HCT116 (cell line): ENCODE results near the gene KANSL1. TPM values are rescaled to one million over a fixed set of nuclear protein-coding genes. Genes with fewer than 3 reads are reported as not detected.

Experiments used
- ATAC-seq: fragments of 200-7000 bp; cut with Tn5 transposase; 2 replicates; pipeline ENCODE4 v1.9.1; 2020; ENCODE audit warnings: mild to moderate bottlenecking, moderate library complexity
- BruUV-seq: library from RNA; stranded (reverse); fragments of 400-500 nt; replicated peaks from 2 replicates; lab custom pipeline; 2021; lab: Mats Ljungman, UMichigan
- CTCF ChIA-PET: fragments of 300-600 bp; sonication (Branson Sonifier 250); formaldehyde crosslinking; loops from one replicate; lab custom pipeline; 2021; ENCODE audit warnings: antibody characterized with exemption; lab: Charles Lee
- POLR2A ChIA-PET: fragments of 300-600, 350-600 bp; sonication (Branson Sonifier 250); formaldehyde crosslinking; loops from one replicate; lab custom pipeline; 2021; ENCODE audit warnings: antibody characterized with exemption; lab: Charles Lee
- RAD21 ChIA-PET, 2 experiments: fragments of 300-600 bp; sonication (Branson Sonifier 250); formaldehyde crosslinking; loops; one replicate each; lab custom pipeline; 2023; ENCODE audit warnings: low total read pairs in 2 of 2; ENCODE audit not compliant: uncharacterized antibody in 2 of 2, unreplicated experiment in 2 of 2, low non-redundant PET in 1 of 2; lab: Charles Lee
- DNase-seq: peaks from one replicate; pipeline ENCODE4 v3.0.0-alpha.2; 2010; ENCODE audit warnings: low read depth, low spot score
- H2AFZ ChIP-seq: fragments of 200-600 bp; shearing (Covaris generic), sonication (generic); 2 replicates; pipeline ENCODE4 v1.6.1; 2017; ENCODE audit warnings: low read depth, mixed run types, mixed read lengths, antibody characterized with exemption, low read length; ENCODE audit not compliant: poor library complexity, severe bottlenecking
- H3K27ac ChIP-seq: 2 replicates; pipeline ENCODE4 v1.5.1; 2012; ENCODE audit warnings: low read depth, low read length
- H3K27me3 ChIP-seq: fragments of 200-600 bp; sonication (generic); 2 replicates; pipeline ENCODE4 v1.6.1; 2016; ENCODE audit warnings: mixed run types, low read length, mixed read lengths; ENCODE audit not compliant: insufficient read depth
- H3K36me3 ChIP-seq, 2 experiments: fragments of 200-500 bp in 1 of 2; fragments of 200-600 bp in 1 of 2; sonication (Bioruptor generic) in 1 of 2; sonication (generic) in 1 of 2; 2 replicates each; pipeline versions ENCODE4 v1.5.1 to v1.6.1; 2014 to 2016; ENCODE audit warnings: low read length in 2 of 2, inconsistent platforms in 1 of 2, mixed read lengths in 1 of 2, mixed run types in 1 of 2; ENCODE audit not compliant: insufficient read depth in 2 of 2, control insufficient read depth in 1 of 2
- H3K4me1 ChIP-seq, 2 experiments: fragments of 200-600 bp in 1 of 2; sonication (generic) in 1 of 2; 2 replicates each; pipeline versions ENCODE4 v1.5.1 to v1.6.1; 2012 to 2017; ENCODE audit warnings: low read length in 2 of 2, inconsistent platforms in 1 of 2, mild to moderate bottlenecking in 1 of 2, mixed read lengths in 1 of 2, mixed run types in 1 of 2, moderate library complexity in 1 of 2; ENCODE audit not compliant: insufficient read depth in 2 of 2, control insufficient read depth in 1 of 2
- H3K4me2 ChIP-seq: fragments of 200-600 bp; sonication (generic); 2 replicates; pipeline ENCODE4 v1.6.1; 2017; ENCODE audit warnings: mixed run types, low read length, mixed read lengths
- H3K4me3 ChIP-seq, 2 experiments: fragments of 200-600 bp in 1 of 2; sonication (generic) in 1 of 2; replicated peaks in 1 of 2; 2 replicates each; pipeline ENCODE4 v1.5.1; 2011 to 2016; ENCODE audit warnings: low read length in 2 of 2, control low read depth in 1 of 2, low read depth in 1 of 2, mild to moderate bottlenecking in 1 of 2, mixed read lengths in 1 of 2, mixed run types in 1 of 2
- H3K79me2 ChIP-seq: fragments of 200-600 bp; sonication (generic); 2 replicates; pipeline ENCODE4 v1.6.1; 2017; ENCODE audit warnings: mild to moderate bottlenecking, mixed run types, low read length, moderate library complexity, mixed read lengths; ENCODE audit not compliant: insufficient read depth
- H3K9ac ChIP-seq: fragments of 200-600 bp; sonication (generic); 2 replicates; pipeline ENCODE4 v1.6.1; 2016; ENCODE audit warnings: low read length, mixed read lengths
- H3K9me2 ChIP-seq: fragments of 200-600 bp; sonication (generic), shearing (Covaris generic); 2 replicates; pipeline ENCODE4 v1.6.1; 2017; ENCODE audit warnings: mixed run types, mild to moderate bottlenecking, moderate library complexity; ENCODE audit not compliant: insufficient read depth
- H3K9me3 ChIP-seq, 2 experiments: fragments of 200-500 bp in 1 of 2; fragments of 200-600 bp in 1 of 2; sonication (Bioruptor generic) in 1 of 2; sonication (generic) in 1 of 2; 2 replicates each; pipeline ENCODE4 v1.6.1; 2014 to 2017; ENCODE audit warnings: low read length in 2 of 2, mixed read lengths in 2 of 2, inconsistent platforms in 1 of 2, low read depth in 1 of 2, mild to moderate bottlenecking in 1 of 2, mixed run types in 1 of 2, moderate library complexity in 1 of 2; ENCODE audit not compliant: control insufficient read depth in 1 of 2, insufficient read depth in 1 of 2
- H4K20me1 ChIP-seq: fragments of 200-600 bp; sonication (generic), shearing (Covaris generic); 2 replicates; pipeline ENCODE4 v1.6.1; 2017; ENCODE audit warnings: mixed run types, mild to moderate bottlenecking, moderate library complexity; ENCODE audit not compliant: insufficient read depth
- ATF3 ChIP-seq: IDR thresholded peaks from 2 replicates; pipeline ENCODE4 v1.6.1; 2012
- CBX3 ChIP-seq: IDR thresholded peaks from 2 replicates; pipeline ENCODE4 v1.6.1; 2012; ENCODE audit warnings: low read depth
- CEBPB ChIP-seq: IDR thresholded peaks from 2 replicates; pipeline ENCODE4 v1.6.1; 2012; ENCODE audit warnings: low read depth
- EGR1 ChIP-seq: IDR thresholded peaks from 2 replicates; pipeline ENCODE4 v1.6.1; 2012; ENCODE audit warnings: low read depth
- EZH2phosphoT487 ChIP-seq: fragments of 200-600 bp; IDR thresholded peaks from 2 replicates; pipeline ENCODE4 v1.6.1; 2018; ENCODE audit warnings: antibody characterized with exemption, borderline replicate concordance
- FOSL1 ChIP-seq: IDR thresholded peaks from 2 replicates; pipeline ENCODE4 v1.6.1; 2012; ENCODE audit warnings: low read depth
- JUND ChIP-seq: IDR thresholded peaks from 2 replicates; pipeline ENCODE4 v1.6.1; 2012
- MAX ChIP-seq: IDR thresholded peaks from 2 replicates; pipeline ENCODE4 v1.6.1; 2012
- POLR2A ChIP-seq: IDR thresholded peaks from 2 replicates; pipeline ENCODE4 v1.7.0; 2011; ENCODE audit warnings: borderline replicate concordance; ENCODE audit not compliant: insufficient read depth, insufficient read length; ENCODE audit errors: extremely low read depth
- RAD21 ChIP-seq: IDR thresholded peaks from 2 replicates; pipeline ENCODE4 v1.6.1; 2012; ENCODE audit warnings: low read depth, mild to moderate bottlenecking
- SIN3A ChIP-seq: IDR thresholded peaks from 2 replicates; pipeline ENCODE4 v1.6.1; 2012; ENCODE audit warnings: low read depth
- SRF ChIP-seq: IDR thresholded peaks from 2 replicates; pipeline ENCODE4 v1.6.1; 2012; ENCODE audit warnings: low read depth
- YY1 ChIP-seq: IDR thresholded peaks from 2 replicates; pipeline ENCODE4 v1.6.1; 2011; ENCODE audit warnings: low read length, low read depth, moderate library complexity, mild to moderate bottlenecking; ENCODE audit not compliant: insufficient replicate concordance; ENCODE audit errors: extremely low read depth
- ZNF274 ChIP-seq: fragments of 200-500 bp; sonication (Bioruptor generic); IDR thresholded peaks from 2 replicates; pipeline ENCODE4 v1.6.1; 2014; ENCODE audit warnings: mild to moderate bottlenecking, low read depth, low read length, inconsistent platforms
- intact Hi-C: fragments of 100-400 bp; cut with micrococcal nuclease; formaldehyde crosslinking; loops from 2 replicates; pipeline ENCODE4 v1.10.0; 2022
- total RNA-seq: library from RNA; stranded (reverse); gene quantifications from one replicate; pipeline ENCODE4 v1.2.1, GENCODE V29; 2021; ENCODE audit not compliant: unreplicated experiment
- TF ChIP-seq, protein P1 (sequence below): IDR thresholded peaks from 2 replicates; pipeline ENCODE4 v1.6.1; 2012; ENCODE audit warnings: low read depth

KANSL1 gene
- total RNA-seq, 1 experiment from 2014 or later: 77.5 TPM

GRCh38 chr17:46000757-46001156 lies 192.5 kb downstream of the KANSL1 start:
- no peaks in the 10 kb centered on the region for H3K36me3 ChIP-seq
- no peaks in the 10 kb centered on the region for H4K20me1 ChIP-seq
- ATAC-seq: no peak
- H3K4me2 ChIP-seq: no peak overlapping the region
- no peak overlapping the region for H3K27ac ChIP-seq
- DNase-seq: no peak
- CTCF ChIA-PET: interaction anchor here (0.7 to 2.7 kb wide), 3 partner anchors 10 to 212 kb away, joined by 3 to 11 read pairs (median 5); no protein-coding TSS in a partner anchor
- no TSS peak for BruUV-seq
- no peak overlapping the region for H3K9ac ChIP-seq
- H3K4me1 ChIP-seq: 0 out of 4 replicates have a peak, but pooled peaks cover 0 to 4% of the 10 kb centered on the region in 2 experiments
- H3K4me3 ChIP-seq: no peak overlapping the region
- no peaks in the 10 kb centered on the region for H3K79me2 ChIP-seq
- POLR2A ChIA-PET: interaction anchor here (0.7 kb wide), 1 partner anchor 108 kb away, joined by 3 read pairs; no protein-coding TSS in a partner anchor
- TF ChIP-seq CBX3 (no peak), EGR1 (no peak), MAX (no peak), ZNF274 (no peak)
- RAD21 ChIA-PET: no interaction called here
- intact Hi-C loops: loop anchor here (5.0 kb wide), 3 partner anchors 192 to 837 kb away; partner anchors contain the start of gene KANSL1
- H3K9me3 ChIP-seq: no peaks in the 10 kb centered on the region
- no peaks in the 10 kb centered on the region for H3K9me2 ChIP-seq
- no peak overlapping the region for H2AFZ ChIP-seq
- no peaks in the 10 kb centered on the region for H3K27me3 ChIP-seq

- ChIA-PET CTCF (interaction anchor here (0.7 to 2.7 kb wide), 3 partner anchors 45 to 360 kb away, joined by 3 to 11 read pairs (median 3); no protein-coding TSS in a partner anchor), POLR2A (no interaction called here), RAD21 (no interaction called here)
- BruUV-seq: no TSS peak
- Histone ChIP-seq H3K4me3 (no peak overlapping the region), H3K36me3 (no peaks in the 10 kb centered on the region), H3K79me2 (no peaks in the 10 kb centered on the region), H3K4me2 (no peak overlapping the region), H4K20me1 (no peaks in the 10 kb centered on the region), H3K27ac (no peak overlapping the region), H3K9me3 (no peaks in the 10 kb centered on the region), H3K9me2 (no peaks in the 10 kb centered on the region), H3K27me3 (no peaks in the 10 kb centered on the region), H3K4me1 (0 out of 4 replicates have a peak, but pooled peaks cover 0 to 4% of the 10 kb centered on the region in 2 experiments), H2AFZ (no peak overlapping the region), H3K9ac (no peak overlapping the region)
- no peak for TF ChIP-seq ATF3
- TF ChIP-seq, protein P1, sequence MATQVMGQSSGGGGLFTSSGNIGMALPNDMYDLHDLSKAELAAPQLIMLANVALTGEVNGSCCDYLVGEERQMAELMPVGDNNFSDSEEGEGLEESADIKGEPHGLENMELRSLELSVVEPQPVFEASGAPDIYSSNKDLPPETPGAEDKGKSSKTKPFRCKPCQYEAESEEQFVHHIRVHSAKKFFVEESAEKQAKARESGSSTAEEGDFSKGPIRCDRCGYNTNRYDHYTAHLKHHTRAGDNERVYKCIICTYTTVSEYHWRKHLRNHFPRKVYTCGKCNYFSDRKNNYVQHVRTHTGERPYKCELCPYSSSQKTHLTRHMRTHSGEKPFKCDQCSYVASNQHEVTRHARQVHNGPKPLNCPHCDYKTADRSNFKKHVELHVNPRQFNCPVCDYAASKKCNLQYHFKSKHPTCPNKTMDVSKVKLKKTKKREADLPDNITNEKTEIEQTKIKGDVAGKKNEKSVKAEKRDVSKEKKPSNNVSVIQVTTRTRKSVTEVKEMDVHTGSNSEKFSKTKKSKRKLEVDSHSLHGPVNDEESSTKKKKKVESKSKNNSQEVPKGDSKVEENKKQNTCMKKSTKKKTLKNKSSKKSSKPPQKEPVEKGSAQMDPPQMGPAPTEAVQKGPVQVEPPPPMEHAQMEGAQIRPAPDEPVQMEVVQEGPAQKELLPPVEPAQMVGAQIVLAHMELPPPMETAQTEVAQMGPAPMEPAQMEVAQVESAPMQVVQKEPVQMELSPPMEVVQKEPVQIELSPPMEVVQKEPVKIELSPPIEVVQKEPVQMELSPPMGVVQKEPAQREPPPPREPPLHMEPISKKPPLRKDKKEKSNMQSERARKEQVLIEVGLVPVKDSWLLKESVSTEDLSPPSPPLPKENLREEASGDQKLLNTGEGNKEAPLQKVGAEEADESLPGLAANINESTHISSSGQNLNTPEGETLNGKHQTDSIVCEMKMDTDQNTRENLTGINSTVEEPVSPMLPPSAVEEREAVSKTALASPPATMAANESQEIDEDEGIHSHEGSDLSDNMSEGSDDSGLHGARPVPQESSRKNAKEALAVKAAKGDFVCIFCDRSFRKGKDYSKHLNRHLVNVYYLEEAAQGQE: no peak
- no peak for TF ChIP-seq RAD21
- no peak for TF ChIP-seq POLR2A
- TF ChIP-seq EZH2phosphoT487: no peak
- no peak for TF ChIP-seq FOSL1
- no peak for TF ChIP-seq JUND
- TF ChIP-seq CEBPB: no peak
- TF ChIP-seq SRF: no peak
- TF ChIP-seq EGR1: no peak
- TF ChIP-seq SIN3A: no peak
- TF ChIP-seq YY1: no peak
- intact Hi-C loops: loop anchor here (5.0 kb wide), 3 partner anchors 192 to 837 kb away; partner anchors contain the start of gene KANSL1
- no peak for DNase-seq
- no peak for ATAC-seq
These were observed 192.9 kb downstream of the KANSL1 start for GRCh38 chr17:46000292-46000691.
